HepG2 (cell line): ENCODE data around the gene CDHR1. TPM values are rescaled to one million over a fixed set of nuclear protein-coding genes. Genes with fewer than 3 reads are reported as not detected.

Experiments used
- ATAC-seq: fragments of 200-7000 bp; cut with Tn5 transposase; 3 replicates; pipeline ENCODE4 v1.9.1; 2020; ENCODE audit warnings: mild to moderate bottlenecking, moderate library complexity
- BruUV-seq: library from RNA; stranded (reverse); fragments of 400-500 nt; replicated peaks from 2 replicates; lab custom pipeline; 2021; lab: Mats Ljungman, UMichigan
- CTCF ChIA-PET: fragments of 300-600 bp; formaldehyde crosslinking; extraction: SDS; loops from one replicate; lab custom pipeline; 2021; ENCODE audit warnings: low total read pairs, inconsistent platforms, low intra/inter-chr PET ratio; lab: Yijun Ruan, JAX
- POLR2A ChIA-PET: fragments of 350-600 bp; sonication (Branson Sonifier 250); formaldehyde crosslinking; loops from one replicate; lab custom pipeline; 2020; ENCODE audit warnings: antibody characterized with exemption, inconsistent platforms; lab: Yijun Ruan, JAX
- DNase-seq: peaks from one replicate; pipeline ENCODE4 v3.0.0-alpha.2; 2015; ENCODE audit warnings: low spot score
- FAIRE-seq: peaks from 3 replicates; lab custom pipeline; 2011; peaks lifted over from hg19 to GRCh38; lab: Jason Lieb, UNC
- H2AFZ ChIP-seq: one replicate; pipeline ENCODE4 v1.6.1; 2011; ENCODE audit warnings: low read length, inconsistent platforms
- H3K27ac ChIP-seq: fragments of 300-600 bp; 3 replicates; pipeline ENCODE4 v1.8.0; 2011; ENCODE audit warnings: mixed run types, mild to moderate bottlenecking, mixed read lengths, low read length, inconsistent platforms; ENCODE audit not compliant: insufficient read depth; ENCODE audit errors: extremely low read length
- H3K27me3 ChIP-seq, 2 experiments: fragments of 200-600 bp in 1 of 2; 2 replicates in 1 of 2; 3 replicates in 1 of 2; pipeline versions ENCODE4 v1.6.0 to v1.8.0; 2011; ENCODE audit warnings: low read length in 2 of 2, mild to moderate bottlenecking in 2 of 2, moderate library complexity in 2 of 2, inconsistent platforms in 1 of 2; ENCODE audit not compliant: insufficient read depth in 2 of 2, control insufficient read depth in 1 of 2
- H3K36me3 ChIP-seq, 2 experiments: fragments of 200-600 bp in 1 of 2; replicated peaks in 1 of 2; 2 replicates in 1 of 2; 3 replicates in 1 of 2; pipeline versions ENCODE4 v1.5.1 to v1.8.0; 2011; ENCODE audit warnings: low read length in 2 of 2, inconsistent platforms in 1 of 2; ENCODE audit not compliant: insufficient read depth in 2 of 2, control insufficient read depth in 1 of 2
- H3K4me1 ChIP-seq: 2 replicates; pipeline ENCODE4 v1.5.1; 2012; ENCODE audit warnings: low read length, inconsistent platforms; ENCODE audit not compliant: insufficient read depth
- H3K4me2 ChIP-seq: 2 replicates; pipeline ENCODE4 v1.6.0; 2011; ENCODE audit warnings: low read depth, low read length, inconsistent platforms
- H3K4me3 ChIP-seq, 3 experiments: fragments of 200-600 bp in 1 of 3; sonication (generic), shearing (Covaris generic) in 1 of 3; replicated peaks in 1 of 3; 2 replicates each; pipeline ENCODE4 v1.5.1; 2011 to 2016; ENCODE audit warnings: low read length in 3 of 3, inconsistent platforms in 2 of 3, low read depth in 2 of 3, mild to moderate bottlenecking in 2 of 3, control low read depth in 1 of 3, mixed read lengths in 1 of 3; ENCODE audit not compliant: insufficient read depth in 1 of 3
- H3K79me2 ChIP-seq: one replicate; pipeline ENCODE4 v1.6.1; 2011; ENCODE audit warnings: low read length, inconsistent platforms; ENCODE audit not compliant: insufficient read depth
- H3K9ac ChIP-seq: 2 replicates; pipeline ENCODE4 v1.6.0; 2011; ENCODE audit warnings: mild to moderate bottlenecking, low read depth, low read length, inconsistent platforms; ENCODE audit not compliant: insufficient read depth
- H3K9me3 ChIP-seq: 2 replicates; pipeline ENCODE4 v1.5.1; 2012; ENCODE audit warnings: mild to moderate bottlenecking, low read length
- H4K20me1 ChIP-seq: 2 replicates; pipeline ENCODE4 v1.6.0; 2011; ENCODE audit warnings: inconsistent platforms, mild to moderate bottlenecking, low read length, moderate library complexity; ENCODE audit not compliant: insufficient read depth
- AGO2 ChIP-seq: fragments of 200-400 bp; formaldehyde crosslinking; optimal IDR thresholded peaks from 2 replicates; pipeline ENCODE3; 2017; ENCODE audit warnings: mild to moderate bottlenecking, low read depth, low read length, moderate library complexity
- CAMTA2 ChIP-seq: sonication (generic); formaldehyde crosslinking; IDR thresholded peaks from 2 replicates; pipeline ENCODE4 v1.4.0; 2020; ENCODE audit warnings: mild to moderate bottlenecking, missing genetic modification reagents, borderline replicate concordance
- GATAD1 ChIP-seq: IDR thresholded peaks from 2 replicates; pipeline ENCODE4 v1.6.1; 2016; ENCODE audit warnings: missing genetic modification reagents, missing compliant biosample characterization
- HNRNPL ChIP-seq: fragments of 200-400 bp; formaldehyde crosslinking; IDR thresholded peaks from 2 replicates; pipeline ENCODE4 v1.6.1; 2017; ENCODE audit warnings: mild to moderate bottlenecking, low read depth, low read length
- KDM2A ChIP-seq: sonication (generic); formaldehyde crosslinking; IDR thresholded peaks from 2 replicates; pipeline ENCODE4 v1.4.0; 2020; ENCODE audit warnings: low read depth, missing genetic modification reagents, borderline replicate concordance
- KDM6A ChIP-seq: IDR thresholded peaks from 2 replicates; pipeline ENCODE4 v1.6.1; 2016; ENCODE audit warnings: low read depth
- POGK ChIP-seq: sonication (generic); formaldehyde crosslinking; conservative IDR thresholded peaks from 2 replicates; pipeline ENCODE4 v1.8.0; 2022; ENCODE audit warnings: mild to moderate bottlenecking, moderate library complexity, missing genetic modification reagents
- SOX13 ChIP-seq, 3 experiments: fragments of 450-650 bp in 1 of 3; sonication (generic) in 1 of 3; formaldehyde crosslinking in 1 of 3; IDR thresholded peaks in 2 of 3; conservative IDR thresholded peaks in 1 of 3; 2 replicates each; pipeline versions ENCODE4 v1.5.0 to v1.6.1; 2016 to 2020; ENCODE audit warnings: antibody characterized with exemption in 1 of 3, mild to moderate bottlenecking in 1 of 3, missing compliant biosample characterization in 1 of 3, missing genetic modification reagents in 1 of 3, moderate library complexity in 1 of 3
- ZNF225 ChIP-seq: sonication (generic); formaldehyde crosslinking; IDR thresholded peaks from 2 replicates; pipeline ENCODE4 v1.4.0; 2020; ENCODE audit warnings: mild to moderate bottlenecking, missing genetic modification reagents
- ZNF331 ChIP-seq: sonication (generic); formaldehyde crosslinking; IDR thresholded peaks from 2 replicates; pipeline ENCODE4 v1.4.0; 2020; ENCODE audit warnings: missing genetic modification reagents
- ZNF564 ChIP-seq: sonication (generic); formaldehyde crosslinking; IDR thresholded peaks from 2 replicates; pipeline ENCODE4 v1.8.1; 2023; ENCODE audit warnings: mild to moderate bottlenecking, missing genetic modification reagents
- ZNF660 ChIP-seq: sonication (generic); formaldehyde crosslinking; IDR thresholded peaks from 2 replicates; pipeline ENCODE4 v1.5.1; 2020; ENCODE audit warnings: mild to moderate bottlenecking, low read depth, missing genetic modification reagents, borderline replicate concordance
- ZNF772 ChIP-seq: sonication (generic); formaldehyde crosslinking; IDR thresholded peaks from 2 replicates; pipeline ENCODE4 v1.5.0; 2020; ENCODE audit warnings: mild to moderate bottlenecking, missing genetic modification reagents
- ZNF816 ChIP-seq: sonication (generic); formaldehyde crosslinking; IDR thresholded peaks from 2 replicates; pipeline ENCODE4 v1.8.0; 2022; ENCODE audit warnings: missing genetic modification reagents, mild to moderate bottlenecking, borderline replicate concordance
- ZSCAN5A ChIP-seq: sonication (generic); formaldehyde crosslinking; IDR thresholded peaks from 2 replicates; pipeline ENCODE4 v1.8.0; 2022; ENCODE audit warnings: mild to moderate bottlenecking, missing genetic modification reagents, borderline replicate concordance
- WGBS: methylation state at CpG from one replicate; pipeline ENCODE4 v1.1.6; 2017; ENCODE audit warnings: low lambda C conversion rate; 5-methylcytosine and 5-hydroxymethylcytosine counted together
- in situ Hi-C: cut with HindIII; loops from 2 replicates; pipeline ENCODE4 v1.10.0; 2017; ENCODE audit warnings: low pct_unique_long_range_greater_than_20kb; ENCODE audit not compliant: extremely low pct_ligation_motif_present
- intact Hi-C: fragments of 100-400 bp; cut with micrococcal nuclease; formaldehyde crosslinking; loops from one replicate; pipeline ENCODE4 v1.10.0; 2022; ENCODE audit not compliant: unreplicated experiment
- polyA plus RNA-seq, 8 experiments: library from polyadenylated mRNA; depleted of rRNA in 3 of 8; stranded (reverse) in 7 of 8; unstranded in 1 of 8; fragments of >200 nt; fragmentation: Illumina TruSeq in 4 of 8; extraction: Trizol in 4 of 8; gene quantifications; 2 replicates each; pipeline versions ENCODE4 v1.2.1 to v1.2.3, GENCODE V29; 2011 to 2016; ENCODE audit warnings: low read depth in 4 of 8, missing spikeins in 1 of 8, mixed read lengths in 1 of 8; ENCODE audit not compliant: insufficient read depth in 1 of 8
- total RNA-seq, 5 experiments: library from RNA; depleted of rRNA; stranded (reverse); fragments of >200 nt; fragmentation: Illumina TruSeq; extraction: Trizol; gene quantifications; 2 replicates each; pipeline ENCODE4 v1.2.3, GENCODE V29; 2016; ENCODE audit warnings: low read depth in 1 of 5
- TF ChIP-seq, protein P1 (sequence below): sonication (generic); formaldehyde crosslinking; IDR thresholded peaks from 2 replicates; pipeline ENCODE4 v1.9.0; 2021; ENCODE audit warnings: missing genetic modification reagents, mild to moderate bottlenecking, borderline replicate concordance

CDHR1 gene
- total and polyA plus RNA-seq, 2 of the 13 experiments (the other 11 are each of a cell fraction or from before 2014, with no cell fraction given), result 0.04 to 0.09 TPM

DNA sequence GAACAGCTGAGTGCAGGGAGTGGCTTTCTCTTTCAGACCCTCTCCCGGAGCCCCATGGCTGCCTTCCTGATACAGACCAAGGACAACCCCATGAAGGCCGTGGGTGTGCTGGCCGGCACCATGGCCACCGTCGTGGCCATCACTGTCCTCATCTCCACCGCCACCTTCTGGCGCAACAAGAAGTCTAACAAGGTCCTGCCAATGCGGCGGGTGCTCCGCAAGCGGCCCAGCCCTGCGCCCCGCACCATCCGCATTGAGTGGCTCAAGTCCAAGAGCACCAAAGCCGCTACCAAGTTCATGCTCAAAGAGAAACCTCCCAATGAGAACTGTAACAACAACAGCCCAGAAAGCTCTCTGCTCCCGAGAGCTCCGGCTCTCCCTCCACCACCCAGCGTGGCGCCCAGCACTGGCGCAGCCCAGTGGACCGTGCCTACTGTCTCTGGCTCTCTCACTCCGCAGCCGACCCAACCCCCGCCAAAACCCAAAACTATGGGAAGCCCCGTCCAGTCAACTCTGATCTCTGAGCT, 19.8 kb downstream of the CDHR1 start:
- Histone ChIP-seq H4K20me1 (no peaks in the 10 kb centered on the region), H3K36me3 (no peaks in the 10 kb centered on the region), H3K4me2 (no peak overlapping the region), H3K27me3 (no peaks in the 10 kb centered on the region; a peak in 1 of 5 replicates), H3K9ac (no peak overlapping the region), H3K4me1 (no peaks in the 10 kb centered on the region), H3K27ac (no peak overlapping the region), H2AFZ (no peak overlapping the region), H3K4me3 (no peak overlapping the region), H3K79me2 (no peaks in the 10 kb centered on the region), H3K9me3 (no peaks in the 10 kb centered on the region; the same call in 1 of the 2 replicates)
- ChIA-PET CTCF (no interaction called here), POLR2A (interaction anchor here (1.4 kb wide), 1 partner anchor 74 kb away, joined by 3 read pairs; no protein-coding TSS in a partner anchor)
- BruUV-seq, result no TSS peak
- FAIRE-seq (no peak), ATAC-seq (no peak; the same call in 2 of the 3 replicates), DNase-seq (no peak)
- WGBS, result 64% methylated on average over 17 of the region's 25 CpGs
- in situ Hi-C loops, result no loop called here
- no peak for TF ChIP-seq GATAD1 (CRISPR knock-in tag)
- TF ChIP-seq, protein P1, sequence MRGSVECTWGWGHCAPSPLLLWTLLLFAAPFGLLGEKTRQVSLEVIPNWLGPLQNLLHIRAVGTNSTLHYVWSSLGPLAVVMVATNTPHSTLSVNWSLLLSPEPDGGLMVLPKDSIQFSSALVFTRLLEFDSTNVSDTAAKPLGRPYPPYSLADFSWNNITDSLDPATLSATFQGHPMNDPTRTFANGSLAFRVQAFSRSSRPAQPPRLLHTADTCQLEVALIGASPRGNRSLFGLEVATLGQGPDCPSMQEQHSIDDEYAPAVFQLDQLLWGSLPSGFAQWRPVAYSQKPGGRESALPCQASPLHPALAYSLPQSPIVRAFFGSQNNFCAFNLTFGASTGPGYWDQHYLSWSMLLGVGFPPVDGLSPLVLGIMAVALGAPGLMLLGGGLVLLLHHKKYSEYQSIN, result no peak
- no peak for TF ChIP-seq KDM2A (CRISPR knock-in tag)
- no peak for TF ChIP-seq ZNF225 (CRISPR knock-in tag)
- TF ChIP-seq HNRNPL, result no peak
- no peak for TF ChIP-seq ZNF816 (CRISPR knock-in tag)
- no peak for TF ChIP-seq AGO2
- TF ChIP-seq ZNF331 (CRISPR knock-in tag), result no peak
- TF ChIP-seq KDM6A (CRISPR knock-in tag), result no peak
- no peak for TF ChIP-seq ZNF660 (CRISPR knock-in tag)
- no peak for TF ChIP-seq ZNF564 (CRISPR knock-in tag)
- no peak for TF ChIP-seq CAMTA2 (CRISPR knock-in tag)
- TF ChIP-seq POGK (CRISPR knock-in tag), result no peak
- TF ChIP-seq ZNF772 (CRISPR knock-in tag), result no peak
- TF ChIP-seq SOX13 (IDR thresholded peaks at IDR 0.05), result no peak
- TF ChIP-seq SOX13 (CRISPR knock-in tag; conservative IDR thresholded peaks at IDR 0.05 in 1 of 2, IDR thresholded peaks at IDR 0.05 in 1 of 2), result no peak
- TF ChIP-seq ZSCAN5A (CRISPR knock-in tag), result no peak
- intact Hi-C loops, result no loop called here
